CD4-positive, alpha-beta T cell treated with Interleukin-10 for 1 hour (primary cell): Measurements from ENCODE around the gene RAD9A.

Source experiments
- DNase-seq: peaks from one replicate; pipeline ENCODE4 v3.0.0-alpha.2; 2020

Gene RAD9A

DNA sequence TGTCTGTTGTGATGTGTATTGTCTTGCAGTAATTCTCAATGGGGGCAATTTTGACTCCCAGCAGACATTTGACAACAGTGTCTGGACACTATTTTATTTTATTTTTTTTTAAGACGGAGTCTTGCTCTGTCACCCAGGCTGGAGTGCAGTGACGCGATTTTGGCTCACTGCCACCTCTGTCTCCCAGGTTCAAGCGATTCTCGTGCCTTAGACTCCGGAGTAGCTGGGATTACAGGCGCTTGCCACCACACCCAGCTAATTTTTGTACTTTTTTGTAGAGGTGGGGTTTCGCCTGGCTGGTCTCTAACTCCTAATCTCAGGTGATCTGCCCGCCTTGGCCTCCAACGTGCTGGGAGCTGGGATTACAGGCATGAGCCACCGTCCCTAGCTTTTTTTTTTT, 37.9 kb downstream of the RAD9A start:
- no peak for DNase-seq

DNA sequence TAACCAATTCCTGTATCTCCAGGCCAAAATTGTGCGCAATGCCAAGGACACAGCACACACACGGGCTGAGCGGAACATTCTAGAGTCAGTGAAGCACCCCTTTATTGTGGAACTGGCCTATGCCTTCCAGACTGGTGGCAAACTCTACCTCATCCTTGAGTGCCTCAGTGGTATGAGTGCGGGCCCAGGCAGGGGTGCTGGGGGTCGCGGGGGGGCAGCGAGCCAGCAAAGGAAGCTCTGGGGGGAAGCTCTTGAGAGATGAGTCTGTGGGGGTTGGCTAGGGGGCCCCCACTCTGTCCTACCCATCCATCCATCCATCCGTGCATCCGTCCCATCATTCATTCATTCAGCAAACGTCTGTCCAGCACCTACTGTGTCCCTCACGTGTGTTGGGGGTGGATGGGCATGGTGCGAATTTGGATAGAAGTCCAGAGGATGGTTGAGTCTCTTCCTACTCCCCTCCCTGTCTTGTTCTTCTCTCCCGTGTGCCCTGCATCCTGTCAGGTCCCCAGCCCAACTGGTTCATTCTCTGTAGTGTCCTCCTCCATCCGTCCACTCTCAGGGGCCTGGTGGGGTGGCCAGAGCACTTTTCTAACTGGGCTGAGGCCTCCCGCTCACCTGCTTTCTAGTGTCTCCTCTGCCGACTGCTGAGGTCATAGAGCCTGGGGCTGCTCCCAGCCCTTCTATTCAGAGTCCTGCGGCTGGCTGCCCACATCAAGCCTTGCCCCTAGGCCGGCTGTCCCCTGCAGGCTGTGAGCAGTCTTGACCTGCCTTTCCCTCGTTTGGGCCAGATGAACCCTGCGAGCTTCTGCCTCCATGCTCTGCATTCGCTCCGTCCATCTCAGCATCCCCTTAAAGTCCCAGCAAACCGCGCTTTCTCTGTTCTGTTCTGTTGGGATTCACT, 39.8 kb downstream of the RAD9A start:
- DNase-seq: no peak

DNA sequence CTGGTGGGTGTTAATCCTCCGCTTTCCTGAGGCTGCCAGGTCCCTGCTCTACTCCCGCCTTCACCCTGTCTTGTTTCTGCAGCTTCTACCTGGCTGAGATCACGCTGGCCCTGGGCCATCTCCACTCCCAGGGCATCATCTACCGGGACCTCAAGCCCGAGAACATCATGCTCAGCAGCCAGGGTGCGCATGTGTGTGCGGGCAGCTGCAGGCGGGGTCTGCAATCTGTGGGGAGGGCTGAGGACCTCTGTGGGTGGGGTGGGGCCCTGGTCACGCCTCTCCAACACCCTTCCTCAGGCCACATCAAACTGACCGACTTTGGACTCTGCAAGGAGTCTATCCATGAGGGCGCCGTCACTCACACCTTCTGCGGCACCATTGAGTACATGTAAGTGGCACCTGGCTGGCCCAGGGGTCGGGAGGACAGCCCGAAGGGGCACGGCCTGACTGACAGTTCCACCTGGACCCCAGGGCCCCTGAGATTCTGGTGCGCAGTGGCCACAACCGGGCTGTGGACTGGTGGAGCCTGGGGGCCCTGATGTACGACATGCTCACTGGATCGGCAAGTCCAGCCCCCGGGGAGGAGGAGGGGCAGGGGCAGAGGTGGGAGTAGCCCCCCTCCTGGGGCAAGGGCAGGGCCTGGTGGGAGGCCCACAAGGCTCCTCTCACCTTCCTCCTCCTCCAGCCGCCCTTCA, 41.0 kb downstream of the RAD9A start:
- no peak for DNase-seq

DNA sequence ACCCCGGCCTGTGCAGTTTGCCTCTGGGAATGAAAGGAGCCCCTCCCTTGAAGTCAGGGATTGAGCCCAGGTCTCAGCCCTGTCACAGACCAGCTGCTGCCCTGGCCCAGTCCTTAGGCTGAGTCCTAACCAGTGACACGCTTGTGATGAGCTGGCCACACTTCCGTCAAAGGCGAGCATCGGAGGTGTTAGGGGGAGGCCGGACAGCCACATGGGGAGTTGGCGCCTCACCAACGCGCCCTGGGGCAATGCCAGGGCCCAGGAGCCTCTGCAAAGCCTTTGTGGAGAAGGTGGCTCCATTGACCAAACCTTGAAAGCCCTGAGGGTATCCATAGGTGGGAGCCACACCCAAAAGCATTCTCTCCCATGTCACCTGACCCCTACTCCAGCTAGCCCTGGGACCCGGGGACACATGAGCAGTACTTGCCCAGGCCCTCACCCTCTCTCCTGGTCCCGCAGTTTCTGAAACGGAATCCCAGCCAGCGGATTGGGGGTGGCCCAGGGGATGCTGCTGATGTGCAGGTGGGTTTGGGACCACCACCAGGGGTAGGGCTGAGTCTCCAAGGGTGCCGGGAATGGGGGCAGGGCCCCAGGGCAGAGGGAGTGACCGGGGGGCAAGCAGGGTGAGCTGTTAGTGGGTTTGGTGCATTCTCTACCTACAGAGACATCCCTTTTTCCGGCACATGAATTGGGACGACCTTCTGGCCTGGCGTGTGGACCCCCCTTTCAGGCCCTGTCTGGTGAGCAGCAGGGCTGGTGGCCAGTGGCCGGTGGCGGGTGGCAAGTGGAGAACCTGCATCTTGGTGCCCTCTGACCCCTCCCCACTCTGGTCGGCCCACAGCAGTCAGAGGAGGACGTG, 42.0 kb downstream of the RAD9A start:
- no peak for DNase-seq

DNA sequence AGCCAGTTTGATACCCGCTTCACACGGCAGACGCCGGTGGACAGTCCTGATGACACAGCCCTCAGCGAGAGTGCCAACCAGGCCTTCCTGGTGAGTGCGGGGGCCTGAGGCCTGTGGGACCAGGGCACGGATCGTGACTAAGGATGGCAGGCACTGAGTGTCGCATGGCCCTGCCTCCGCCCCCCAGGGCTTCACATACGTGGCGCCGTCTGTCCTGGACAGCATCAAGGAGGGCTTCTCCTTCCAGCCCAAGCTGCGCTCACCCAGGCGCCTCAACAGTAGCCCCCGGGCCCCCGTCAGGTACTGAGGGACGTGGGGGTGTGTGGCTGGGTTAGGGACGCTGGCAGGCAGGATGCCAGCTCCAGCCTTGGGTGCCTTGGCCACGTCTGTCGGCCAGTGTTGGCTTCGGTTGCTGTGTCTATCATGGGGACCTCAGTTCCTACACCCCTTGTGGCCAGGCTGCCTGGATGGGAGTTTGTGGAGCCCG, 42.7 kb downstream of the RAD9A start:
- no peak for DNase-seq

DNA sequence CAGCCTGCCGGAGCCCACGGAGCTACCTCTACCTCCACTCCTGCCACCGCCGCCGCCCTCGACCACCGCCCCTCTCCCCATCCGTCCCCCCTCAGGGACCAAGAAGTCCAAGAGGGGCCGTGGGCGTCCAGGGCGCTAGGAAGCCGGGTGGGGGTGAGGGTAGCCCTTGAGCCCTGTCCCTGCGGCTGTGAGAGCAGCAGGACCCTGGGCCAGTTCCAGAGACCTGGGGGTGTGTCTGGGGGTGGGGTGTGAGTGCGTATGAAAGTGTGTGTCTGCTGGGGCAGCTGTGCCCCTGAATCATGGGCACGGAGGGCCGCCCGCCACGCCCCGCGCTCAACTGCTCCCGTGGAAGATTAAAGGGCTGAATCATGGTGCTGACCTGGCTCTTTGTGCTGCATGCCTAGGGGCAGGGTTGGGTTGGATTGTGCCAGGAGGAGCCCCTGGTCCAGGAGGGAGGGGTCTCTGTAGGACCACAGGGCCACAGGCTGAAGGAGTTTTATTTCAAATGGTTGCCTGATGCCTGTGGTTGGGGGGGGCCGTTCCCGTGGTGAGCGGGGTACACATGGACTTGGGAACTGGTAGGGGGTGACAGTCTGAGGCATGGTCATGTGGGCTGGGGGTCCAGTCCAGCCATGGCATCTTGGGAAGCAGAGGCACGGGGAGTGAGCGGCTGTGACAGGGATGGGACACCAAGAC, 43.4 kb downstream of the RAD9A start:
- no peak for DNase-seq

DNA sequence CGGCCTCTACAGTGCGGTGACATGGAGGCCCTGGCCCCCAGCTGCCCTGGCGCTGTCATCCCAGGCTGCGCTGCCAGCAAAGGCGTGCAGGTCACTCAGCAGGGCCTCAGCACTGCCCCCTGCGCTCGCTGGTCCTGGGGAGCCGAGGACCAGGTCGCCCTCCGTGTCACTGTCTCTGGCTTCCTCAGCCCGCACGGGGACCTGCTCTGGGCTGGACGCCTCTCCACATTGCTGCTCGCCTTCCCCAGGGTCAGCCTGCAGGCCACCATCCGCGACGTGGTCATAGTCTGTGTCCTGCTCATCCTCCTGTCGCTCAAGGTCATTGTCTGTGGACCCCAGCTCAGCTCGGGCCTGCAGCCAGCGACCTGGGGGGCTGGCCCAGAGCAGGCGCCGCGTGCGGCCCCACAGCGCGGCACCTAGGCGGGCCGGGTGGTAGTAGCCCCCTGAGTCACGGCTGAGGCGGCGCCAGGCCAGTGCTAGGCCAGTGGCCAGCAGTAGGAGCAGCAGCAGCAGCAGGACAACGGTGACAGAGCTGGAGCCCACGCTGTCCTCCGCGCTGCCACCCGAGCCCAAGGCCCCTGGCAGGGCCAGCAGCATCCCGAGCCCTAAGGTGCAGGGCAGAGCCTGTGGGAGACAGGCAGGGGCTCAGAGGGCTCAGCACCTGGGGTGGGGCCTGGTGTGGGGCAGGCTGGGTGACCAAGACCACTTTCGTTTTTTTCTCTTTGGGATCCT, 44.1 kb downstream of the RAD9A start:
- DNase-seq: no peak

DNA sequence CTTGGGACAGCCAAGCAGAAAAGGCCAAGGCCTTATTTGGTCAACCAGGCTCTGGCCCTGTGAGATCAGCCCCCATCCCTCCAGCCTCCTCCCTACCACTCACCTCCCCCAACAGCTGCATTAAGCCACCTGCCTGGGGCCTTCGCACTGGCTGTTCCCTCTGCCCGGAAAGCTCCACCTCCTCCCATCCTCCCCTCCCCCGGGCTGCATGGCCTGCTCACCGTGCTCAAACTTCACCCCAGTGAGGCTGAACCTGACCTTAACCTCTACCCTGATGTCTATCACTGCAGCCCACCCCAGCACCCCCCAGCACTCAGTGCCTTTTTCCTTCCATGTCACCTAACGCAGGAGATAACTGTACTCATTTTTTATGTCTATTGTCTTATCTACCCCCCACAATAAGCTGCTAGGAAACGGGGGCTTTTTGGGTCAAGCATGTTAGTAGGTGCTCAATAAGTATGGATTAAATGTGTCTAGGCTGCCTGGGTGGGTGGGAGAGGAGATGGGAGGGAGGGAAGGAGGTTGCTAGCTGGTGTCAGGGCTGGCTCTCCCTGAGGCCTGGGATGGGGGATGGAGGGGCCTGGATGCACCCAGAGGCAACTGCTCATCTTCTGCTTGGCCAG, 44.8 kb downstream of the RAD9A start:
- DNase-seq: peak; percentile 73

DNA sequence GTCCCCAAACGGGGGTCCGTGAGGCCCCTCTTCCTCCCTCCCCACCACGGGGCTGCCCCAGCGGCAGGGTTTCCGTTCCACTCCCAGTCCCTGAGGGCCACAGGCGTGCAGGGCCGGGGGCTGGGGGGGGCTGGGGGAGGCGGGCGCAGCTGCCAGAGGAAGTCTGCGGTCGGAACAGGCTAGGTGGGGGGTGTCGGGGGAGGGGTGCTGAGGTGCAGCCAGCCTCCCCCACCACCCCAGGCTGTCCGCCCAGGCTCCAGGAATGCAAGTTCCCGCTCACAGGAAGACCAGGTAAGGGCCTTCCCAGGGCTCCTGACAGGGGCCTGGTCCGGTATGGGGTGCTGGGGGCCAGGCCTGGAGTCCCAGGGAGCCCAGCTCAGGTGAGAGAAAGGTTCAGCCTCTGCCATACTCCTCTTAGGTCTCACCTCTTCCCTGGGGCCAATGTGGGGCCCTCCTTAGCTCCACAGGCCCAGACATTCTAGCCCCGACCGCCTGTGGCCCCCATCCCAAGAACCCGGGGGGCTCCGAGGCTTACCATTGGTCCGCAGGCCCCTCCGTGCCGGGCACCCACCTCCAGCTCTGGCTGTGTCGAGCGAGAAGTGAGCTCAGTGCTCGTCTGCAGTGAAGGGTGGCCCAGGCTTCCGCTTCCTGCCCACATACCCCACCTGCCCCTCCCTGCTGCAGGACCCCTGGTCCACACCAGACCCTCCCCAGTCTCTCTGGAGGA, 45.5 kb downstream of the RAD9A start, which contains the start of gene PTPRCAP:
TSS of gene PTPRCAP (minus strand) at position 601 of the 727 bp plus-strand sequence. CDS start at position 538, 63 bp downstream.
- peak; percentile 78 for DNase-seq

DNA sequence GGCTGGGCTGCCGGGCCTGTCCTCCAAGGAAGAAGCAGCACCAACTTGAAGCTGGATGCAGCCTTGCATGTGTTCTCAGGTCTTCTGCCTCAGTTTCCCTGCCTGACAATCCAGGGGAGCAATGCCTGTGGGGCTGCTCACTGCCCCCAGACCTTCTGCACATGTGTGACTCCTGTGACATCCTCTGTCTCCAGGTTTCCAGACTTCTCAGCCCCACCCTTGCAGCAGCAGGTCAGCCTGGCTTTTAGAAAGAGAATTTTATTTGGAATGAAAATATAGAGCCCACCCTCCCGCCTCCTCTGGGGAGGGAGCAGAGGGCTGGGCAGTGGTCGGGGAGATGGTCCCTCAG, 46.0 kb downstream of the RAD9A start:
- DNase-seq: no peak

DNA sequence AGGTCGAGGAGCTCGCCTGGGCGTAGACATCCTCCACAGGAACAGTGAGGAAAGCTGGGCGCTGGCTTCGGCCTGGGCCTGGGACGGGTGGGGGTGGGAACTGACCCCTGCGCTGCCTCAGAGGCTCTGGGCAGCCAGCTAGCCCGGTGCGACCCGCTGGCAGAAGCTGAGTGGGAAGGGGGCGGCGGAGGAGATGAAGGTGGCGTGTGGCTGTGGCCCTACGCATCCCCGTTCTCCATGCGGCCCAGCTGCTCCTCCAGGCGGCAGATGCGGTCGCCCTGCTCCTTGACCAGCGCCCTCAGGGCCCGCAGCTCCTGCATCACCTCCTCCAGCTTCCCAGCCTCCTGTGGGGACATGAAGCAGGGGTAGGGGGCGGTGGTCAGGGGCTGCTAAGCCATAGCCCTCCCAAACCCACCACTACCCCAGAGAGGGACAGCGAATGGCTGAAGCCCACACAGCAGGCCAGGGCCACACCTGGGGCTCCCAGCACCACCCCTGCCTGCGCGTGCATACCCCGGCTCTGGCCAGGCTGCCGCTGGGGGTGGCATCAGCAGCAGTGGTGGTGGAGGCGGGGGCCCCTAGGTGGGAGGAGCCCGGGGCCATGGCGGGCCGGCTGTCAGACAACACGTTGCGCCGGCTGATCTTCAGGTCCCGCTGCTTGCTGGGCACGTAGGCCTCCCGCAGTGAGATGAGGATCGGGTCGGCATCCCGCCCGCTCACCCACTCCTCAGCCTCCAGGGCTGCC, 46.5 kb downstream of the RAD9A start:
- DNase-seq: peak; percentile 79

DNA sequence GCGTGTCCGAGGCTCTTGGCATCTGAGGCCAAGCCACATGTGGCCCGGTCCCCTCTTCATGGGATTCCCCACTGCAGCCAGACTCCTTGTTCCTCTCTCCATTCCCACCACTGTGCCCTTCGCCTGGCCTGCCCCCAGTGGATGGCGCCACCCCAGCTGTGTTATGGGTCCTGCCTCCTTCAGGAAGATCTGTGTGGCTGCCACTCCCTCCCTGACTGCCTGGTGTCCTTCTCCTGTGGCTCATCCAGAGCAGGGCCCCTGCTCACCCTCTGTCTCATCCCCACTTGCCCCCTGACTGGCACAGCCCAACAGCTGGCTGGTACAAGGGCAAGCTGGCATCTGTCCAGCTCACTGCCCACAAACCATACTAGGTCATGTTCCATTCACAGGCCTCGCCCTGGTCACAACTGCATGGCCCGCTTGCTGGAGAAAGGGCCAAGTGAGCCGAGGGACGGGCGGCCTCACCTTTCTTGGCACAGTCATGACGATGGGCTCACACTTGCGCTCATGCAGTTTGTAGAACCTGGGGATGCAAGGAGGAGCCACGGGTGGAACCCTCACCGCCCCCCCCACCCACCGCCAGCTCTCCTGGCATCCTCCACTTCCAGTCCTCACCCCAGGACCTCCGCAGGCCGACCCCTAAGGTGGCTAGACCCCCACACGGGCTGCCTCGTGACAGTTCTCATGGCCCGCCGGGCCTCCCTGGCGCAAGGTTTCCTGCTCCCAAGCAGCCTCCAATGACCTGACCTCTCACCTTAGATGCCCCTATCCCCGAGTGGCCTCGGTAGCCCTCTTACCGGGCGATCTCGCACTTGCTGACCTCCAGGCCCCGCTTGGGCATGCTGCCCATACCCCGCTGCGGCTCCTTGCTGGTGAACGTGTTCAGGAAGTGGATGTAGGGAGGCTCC, 47.8 kb downstream of the RAD9A start:
- no peak for DNase-seq

DNA sequence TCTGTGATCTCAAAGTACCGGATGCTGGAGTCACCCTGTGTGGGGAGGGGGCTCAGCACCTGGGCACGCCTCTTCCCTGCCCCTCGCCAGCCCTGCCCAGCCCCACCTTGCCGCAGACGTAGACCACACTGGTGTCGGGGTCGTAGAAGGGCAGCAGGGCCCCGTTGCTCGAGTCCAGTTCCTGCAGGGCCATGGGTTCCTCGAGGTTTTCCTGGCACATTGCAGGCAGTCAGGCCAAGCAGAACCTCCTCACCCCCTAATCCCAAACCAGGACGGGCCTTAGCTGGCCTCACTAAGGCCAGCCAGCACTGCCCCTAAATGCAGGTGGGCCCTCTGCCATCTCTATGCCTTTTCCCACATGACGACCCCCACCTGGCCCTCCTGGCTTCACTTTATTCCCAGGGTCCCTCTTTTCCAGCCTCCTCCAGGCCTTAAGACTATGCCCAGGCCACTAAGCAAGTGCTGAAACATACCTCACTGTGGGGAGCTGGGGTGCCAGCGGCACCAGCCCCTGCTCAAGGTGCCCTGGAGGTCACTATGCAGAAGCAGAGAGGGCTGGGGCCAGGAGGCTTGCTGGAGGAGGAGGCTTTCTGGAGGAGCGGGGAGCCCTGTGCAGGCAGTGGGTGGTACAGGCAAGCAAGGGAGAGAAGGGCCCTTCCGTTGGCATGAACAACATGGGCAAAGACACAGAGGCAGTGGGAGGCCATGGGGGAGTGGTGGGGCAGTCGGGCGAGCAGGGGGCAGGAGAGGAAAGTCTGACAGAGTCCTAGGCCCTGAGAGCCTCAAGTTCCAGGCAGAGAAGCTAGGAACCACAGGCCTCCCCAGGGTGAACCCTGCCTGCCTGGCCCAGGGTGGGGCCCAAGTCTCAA, 48.7 kb downstream of the RAD9A start:
- no peak for DNase-seq

DNA sequence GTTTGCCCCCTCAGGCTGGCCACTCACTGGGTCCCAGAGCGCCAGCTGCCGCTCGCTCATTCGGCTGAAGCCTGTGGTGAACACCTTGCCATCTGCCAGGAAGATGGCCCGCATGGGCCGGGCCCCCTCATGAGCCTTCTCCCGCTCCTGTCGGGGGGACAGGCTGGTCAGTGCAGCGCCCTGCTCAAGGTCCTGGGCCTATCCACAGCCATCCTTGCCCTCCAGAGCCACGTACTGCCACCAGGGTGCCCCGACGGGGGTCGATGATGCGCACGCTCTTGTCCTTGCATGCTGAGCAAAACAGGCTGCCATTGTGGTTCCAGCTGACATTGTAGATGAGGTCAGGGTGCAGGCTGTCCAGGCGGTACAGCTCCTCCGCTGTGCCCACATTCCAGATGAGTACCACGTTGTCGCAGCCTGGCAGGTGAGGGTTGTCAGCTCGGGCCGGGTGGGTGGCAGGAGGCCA, 49.3 kb downstream of the RAD9A start:
- no peak for DNase-seq

DNA sequence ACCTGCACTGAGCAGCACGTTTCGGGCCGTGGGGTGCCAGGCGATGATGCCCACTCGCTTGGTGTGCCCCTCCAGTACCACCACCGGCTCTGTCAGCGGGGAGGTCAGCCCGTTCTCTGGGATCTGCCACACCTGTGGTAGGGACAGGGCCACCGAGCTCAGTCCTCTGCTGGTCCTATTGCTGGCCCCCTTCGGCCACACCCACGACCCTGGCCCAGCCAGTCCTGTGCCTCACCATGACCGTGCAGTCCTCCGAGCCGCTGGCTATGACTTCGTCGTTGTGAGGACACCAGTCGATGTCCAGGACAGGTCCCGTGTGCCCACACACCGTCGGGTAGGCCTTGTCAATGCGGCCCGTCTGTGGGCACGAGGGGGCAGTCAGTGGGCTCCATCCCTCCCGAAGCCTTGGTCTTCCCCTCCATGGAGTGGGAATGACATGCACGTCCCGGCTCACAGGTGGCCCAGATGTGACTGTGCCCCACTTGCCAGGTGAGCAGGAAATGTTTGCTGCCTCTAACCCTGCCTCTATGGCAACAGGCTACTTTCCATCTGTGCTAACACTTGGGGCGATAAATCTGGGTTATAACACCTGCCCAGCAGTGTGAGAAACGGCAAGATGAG, 50.1 kb downstream of the RAD9A start:
- peak; percentile 46 for DNase-seq

DNA sequence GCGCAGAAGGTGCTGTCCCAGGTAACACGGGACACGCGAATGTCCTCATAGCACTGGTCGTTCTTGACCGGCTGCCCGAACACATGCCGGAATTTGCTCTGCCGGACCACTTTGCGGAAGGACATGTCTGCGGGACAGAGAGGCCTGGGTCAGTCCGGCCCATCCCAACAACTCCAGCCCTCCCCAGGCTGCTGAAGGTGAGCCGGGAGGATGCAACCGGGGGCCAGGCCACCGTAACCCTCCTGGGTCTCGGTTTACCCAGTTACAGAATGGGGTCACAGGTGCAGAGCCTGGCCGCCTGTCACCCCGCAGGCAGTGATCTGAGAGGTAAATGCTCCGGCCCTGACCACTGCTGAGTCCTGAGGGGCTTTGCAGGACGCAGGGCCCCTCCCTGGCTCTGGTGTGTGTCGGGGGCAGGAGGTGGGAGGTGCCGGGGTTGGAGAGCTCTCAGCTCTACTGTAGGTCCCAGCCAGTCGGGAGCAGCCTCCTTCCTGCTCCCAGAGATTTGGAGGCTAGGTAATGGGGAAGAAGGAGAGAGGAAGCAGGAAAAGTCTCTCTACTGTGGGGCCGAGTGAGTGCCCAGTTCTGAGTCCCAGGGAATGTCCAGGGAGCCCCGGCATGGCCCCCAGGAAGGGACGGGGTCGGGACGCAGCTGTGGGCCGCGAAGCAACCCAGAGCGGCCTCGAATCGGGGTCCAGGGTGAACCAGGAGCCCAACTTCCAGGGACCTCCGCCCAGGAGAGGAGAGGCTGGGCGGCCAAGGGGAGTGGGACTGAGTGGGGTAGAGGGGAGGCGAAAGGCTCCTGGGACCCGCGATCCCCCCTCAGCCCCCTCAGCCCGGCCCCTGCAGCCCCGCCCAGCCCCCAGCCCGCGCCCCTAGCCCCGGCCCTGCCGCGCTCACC, 51.0 kb downstream of the RAD9A start:
- no peak for DNase-seq
